Measurements from ENCODE around the gene MMRN2. TPM values are rescaled to one million over a fixed set of nuclear protein-coding genes. Genes with fewer than 3 reads are reported as not detected.
"Not testable (repeated sequence)": the region's sequence is repeated elsewhere in the genome, so short reads cannot be mapped to it uniquely, and the experiment has no call there.

Gene MMRN2
- total RNA-seq, 1 experiment from 2014 or later, result not detected

GRCh38 chr10:86992929-86993328 lies 35.5 kb upstream of the MMRN2 start:
- ChIA-PET POLR2A (ENCODE audit: low non-redundant PET) (no interaction called here), CTCF (no interaction called here)
- BruUV-seq (replicated peaks), result no TSS peak
- Histone ChIP-seq H3K27ac (ENCODE audit: low read depth, low read length, poor library complexity, severe bottlenecking) (no peak overlapping the region), H3K36me3 (ENCODE audit: insufficient read depth, low read length, poor library complexity, severe bottlenecking) (no peaks in the 10 kb centered on the region), H3K4me1 (ENCODE audit: insufficient read depth, low read length, poor library complexity, severe bottlenecking) (no peaks in the 10 kb centered on the region), H3K27me3 (replicated peaks; ENCODE audit: insufficient read depth, low read depth, low read length, poor library complexity) (no peaks in the 10 kb centered on the region), H3K9me3 (ENCODE audit: low read depth, low read length, poor library complexity, severe bottlenecking) (no peaks in the 10 kb centered on the region), H3K4me3 (ENCODE audit: low read depth, low read length, poor library complexity, severe bottlenecking) (no peak overlapping the region)
- intact Hi-C loops (cut with micrococcal nuclease; ENCODE audit: unreplicated experiment), result no loop called here
- no peak for DNase-seq (ENCODE audit: low spot score)
- TF ChIP-seq CTCF (conservative IDR thresholded peaks at IDR 0.05; ENCODE audit: low read depth, low read length) (no peak), EZH2 (IDR thresholded peaks at IDR 0.05; ENCODE audit: borderline replicate concordance, low read depth, low read length, poor library complexity, severe bottlenecking) (no peak)

- no peaks in the 10 kb centered on the region for H3K4me1 ChIP-seq (ENCODE audit: insufficient read depth, low read length, poor library complexity, severe bottlenecking)
- no peak overlapping the region for H3K27ac ChIP-seq (ENCODE audit: low read depth, low read length, poor library complexity, severe bottlenecking)
- no TSS peak for BruUV-seq (replicated peaks)
- intact Hi-C loops (cut with micrococcal nuclease; ENCODE audit: unreplicated experiment), result no loop called here
- CTCF ChIA-PET, result no interaction called here
- no peaks in the 10 kb centered on the region for H3K9me3 ChIP-seq (ENCODE audit: low read depth, low read length, poor library complexity, severe bottlenecking)
- POLR2A ChIA-PET (ENCODE audit: low non-redundant PET), result no interaction called here
- DNase-seq (ENCODE audit: low spot score), result no peak
- no peaks in the 10 kb centered on the region for H3K27me3 ChIP-seq (replicated peaks; ENCODE audit: insufficient read depth, low read depth, low read length, poor library complexity)
- no peaks in the 10 kb centered on the region for H3K36me3 ChIP-seq (ENCODE audit: insufficient read depth, low read length, poor library complexity, severe bottlenecking)
- no peak overlapping the region for H3K4me3 ChIP-seq (ENCODE audit: low read depth, low read length, poor library complexity, severe bottlenecking)
- no peak for TF ChIP-seq EZH2 (IDR thresholded peaks at IDR 0.05; ENCODE audit: borderline replicate concordance, low read depth, low read length, poor library complexity, severe bottlenecking)
- TF ChIP-seq CTCF (conservative IDR thresholded peaks at IDR 0.05; ENCODE audit: low read depth, low read length), result no peak
These were observed 35.0 kb upstream of the MMRN2 start for GRCh38 chr10:86992456-86992855.

GRCh38 chr10:86991362-86991761 lies 33.9 kb upstream of the MMRN2 start:
- intact Hi-C loops (cut with micrococcal nuclease; ENCODE audit: unreplicated experiment); H3K4me1 ChIP-seq (ENCODE audit: insufficient read depth, low read length, poor library complexity, severe bottlenecking); DNase-seq (ENCODE audit: low spot score); POLR2A ChIA-PET (ENCODE audit: low non-redundant PET); H3K27me3 ChIP-seq (replicated peaks; ENCODE audit: insufficient read depth, low read depth, low read length, poor library complexity); H3K27ac ChIP-seq (ENCODE audit: low read depth, low read length, poor library complexity, severe bottlenecking); H3K4me3 ChIP-seq (ENCODE audit: low read depth, low read length, poor library complexity, severe bottlenecking); H3K36me3 ChIP-seq (ENCODE audit: insufficient read depth, low read length, poor library complexity, severe bottlenecking); CTCF ChIA-PET; H3K9me3 ChIP-seq (ENCODE audit: low read depth, low read length, poor library complexity, severe bottlenecking); BruUV-seq (replicated peaks): not testable (repeated sequence)

- CTCF ChIA-PET, result no interaction called here
- POLR2A ChIA-PET (ENCODE audit: low non-redundant PET), result no interaction called here
- intact Hi-C loops (cut with micrococcal nuclease; ENCODE audit: unreplicated experiment), result no loop called here
- Histone ChIP-seq H3K4me3 (ENCODE audit: low read depth, low read length, poor library complexity, severe bottlenecking) (no peak overlapping the region), H3K4me1 (ENCODE audit: insufficient read depth, low read length, poor library complexity, severe bottlenecking) (no peaks in the 10 kb centered on the region), H3K9me3 (ENCODE audit: low read depth, low read length, poor library complexity, severe bottlenecking) (no peaks in the 10 kb centered on the region), H3K36me3 (ENCODE audit: insufficient read depth, low read length, poor library complexity, severe bottlenecking) (no peaks in the 10 kb centered on the region), H3K27ac (ENCODE audit: low read depth, low read length, poor library complexity, severe bottlenecking) (no peak overlapping the region), H3K27me3 (replicated peaks; ENCODE audit: insufficient read depth, low read depth, low read length, poor library complexity) (no peaks in the 10 kb centered on the region)
- DNase-seq (ENCODE audit: low spot score), result no peak
- no TSS peak for BruUV-seq (replicated peaks)
- TF ChIP-seq CTCF (conservative IDR thresholded peaks at IDR 0.05; ENCODE audit: low read depth, low read length) (no peak), EZH2 (IDR thresholded peaks at IDR 0.05; ENCODE audit: borderline replicate concordance, low read depth, low read length, poor library complexity, severe bottlenecking) (no peak)
These were observed 31.1 kb upstream of the MMRN2 start for GRCh38 chr10:86988520-86988919.

GRCh38 chr10:86984498-86984897 lies 27.1 kb upstream of the MMRN2 start:
- H3K36me3 ChIP-seq (ENCODE audit: insufficient read depth, low read length, poor library complexity, severe bottlenecking); H3K27ac ChIP-seq (ENCODE audit: low read depth, low read length, poor library complexity, severe bottlenecking); H3K4me1 ChIP-seq (ENCODE audit: insufficient read depth, low read length, poor library complexity, severe bottlenecking); H3K4me3 ChIP-seq (ENCODE audit: low read depth, low read length, poor library complexity, severe bottlenecking); DNase-seq (ENCODE audit: low spot score); CTCF ChIA-PET; POLR2A ChIA-PET (ENCODE audit: low non-redundant PET); BruUV-seq (replicated peaks); H3K9me3 ChIP-seq (ENCODE audit: low read depth, low read length, poor library complexity, severe bottlenecking); H3K27me3 ChIP-seq (replicated peaks; ENCODE audit: insufficient read depth, low read depth, low read length, poor library complexity); intact Hi-C loops (cut with micrococcal nuclease; ENCODE audit: unreplicated experiment): not testable (repeated sequence)
